T-helper 1 cell treated with Interleukin-12 subunit alpha and Interleukin-12 subunit beta and Interleukin-4 antibody, amounts not matched to agents 30 μg/mL and 1 μg/mL, for 36 hours (primary cell): ENCODE results near the gene MEDAG.
"Not testable (repeated sequence)": the region's sequence is repeated elsewhere in the genome, so short reads cannot be mapped to it uniquely, and the experiment has no call there.

Experiments used
- H3K27ac Mint-ChIP-seq: one replicate; pipeline ENCODE4 v1.8.0; 2021; ENCODE audit warnings: mild to moderate bottlenecking, mixed read lengths
- H3K27me3 Mint-ChIP-seq: one replicate; pipeline ENCODE4 v1.8.0; 2021; ENCODE audit warnings: low read depth, mixed read lengths
- H3K36me3 Mint-ChIP-seq: one replicate; pipeline ENCODE4 v1.8.0; 2021; ENCODE audit warnings: low read depth, mixed read lengths
- H3K4me1 Mint-ChIP-seq: one replicate; pipeline ENCODE4 v1.8.0; 2021; ENCODE audit warnings: low read depth, mixed read lengths
- H3K4me3 Mint-ChIP-seq: one replicate; pipeline ENCODE4 v1.8.0; 2021; ENCODE audit warnings: mild to moderate bottlenecking, moderate library complexity, mixed read lengths
- H3K9me3 Mint-ChIP-seq: one replicate; pipeline ENCODE4 v1.8.0; 2021; ENCODE audit warnings: mixed read lengths

Gene MEDAG

GRCh38 chr13:30908416-30908980 is 2.4 kb downstream of the MEDAG start:
- no peak overlapping the region for H3K4me3 Mint-ChIP-seq

GRCh38 chr13:30910676-30911075 is 4.6 kb downstream of the MEDAG start:
- Mint-ChIP-seq H3K9me3 (no peaks in the 10 kb centered on the region), H3K4me1 (peaks cover 3% of the 10 kb centered on the region), H3K27me3 (peaks cover 50% of the 10 kb centered on the region), H3K27ac (no peak overlapping the region), H3K4me3 (no peak overlapping the region), H3K36me3 (no peaks in the 10 kb centered on the region)

More at GRCh38 chr13:30908416-30908980, 2.4 kb downstream of the MEDAG start:
- H3K36me3 Mint-ChIP-seq = no peaks in the 10 kb centered on the region
- H3K27ac Mint-ChIP-seq = no peak overlapping the region
- peaks cover 3% of the 10 kb centered on the region for H3K4me1 Mint-ChIP-seq
- peaks cover 64% of the 10 kb centered on the region for H3K27me3 Mint-ChIP-seq
- H3K9me3 Mint-ChIP-seq = no peaks in the 10 kb centered on the region

GRCh38 chr13:30915691-30916541 is 9.8 kb downstream of the MEDAG start:
- no peak overlapping the region for H3K27ac Mint-ChIP-seq
- no peaks in the 10 kb centered on the region for H3K4me1 Mint-ChIP-seq
- no peaks in the 10 kb centered on the region for H3K9me3 Mint-ChIP-seq
- H3K27me3 Mint-ChIP-seq = peaks cover 23% of the 10 kb centered on the region
- no peak overlapping the region for H3K4me3 Mint-ChIP-seq
- no peaks in the 10 kb centered on the region for H3K36me3 Mint-ChIP-seq

GRCh38 chr13:30916991-30917390 is 10.9 kb downstream of the MEDAG start:
- no peaks in the 10 kb centered on the region for H3K9me3 Mint-ChIP-seq
- no peak overlapping the region for H3K27ac Mint-ChIP-seq
- no peaks in the 10 kb centered on the region for H3K36me3 Mint-ChIP-seq
- H3K27me3 Mint-ChIP-seq = peaks cover 28% of the 10 kb centered on the region
- H3K4me1 Mint-ChIP-seq = no peaks in the 10 kb centered on the region
- no peak overlapping the region for H3K4me3 Mint-ChIP-seq

GRCh38 chr13:30918662-30919405 is 12.8 kb downstream of the MEDAG start:
- no peaks in the 10 kb centered on the region for H3K4me1 Mint-ChIP-seq

GRCh38 chr13:30920162-30920909 is 14.3 kb downstream of the MEDAG start:
- H3K4me1 Mint-ChIP-seq = no peaks in the 10 kb centered on the region
- H3K4me3 Mint-ChIP-seq = no peak overlapping the region
- H3K27me3 Mint-ChIP-seq = peaks cover 31% of the 10 kb centered on the region
- H3K36me3 Mint-ChIP-seq = no peaks in the 10 kb centered on the region
- no peaks in the 10 kb centered on the region for H3K9me3 Mint-ChIP-seq
- H3K27ac Mint-ChIP-seq = no peak overlapping the region

More at GRCh38 chr13:30918662-30919405, 12.8 kb downstream of the MEDAG start:
- Mint-ChIP-seq H3K4me3 (no peak overlapping the region), H3K27me3 (peaks cover 34% of the 10 kb centered on the region), H3K27ac (no peak overlapping the region), H3K36me3 (no peaks in the 10 kb centered on the region), H3K9me3 (no peaks in the 10 kb centered on the region)

GRCh38 chr13:30923418-30923817 is 17.3 kb downstream of the MEDAG start:
- Mint-ChIP-seq H3K27me3 (peaks cover 45% of the 10 kb centered on the region), H3K9me3 (no peaks in the 10 kb centered on the region), H3K4me1 (no peaks in the 10 kb centered on the region), H3K36me3 (no peaks in the 10 kb centered on the region), H3K4me3 (no peak overlapping the region), H3K27ac (no peak overlapping the region)

- Mint-ChIP-seq H3K27me3 (peaks cover 53% of the 10 kb centered on the region), H3K27ac (no peak overlapping the region), H3K4me1 (no peaks in the 10 kb centered on the region), H3K9me3 (no peaks in the 10 kb centered on the region), H3K4me3 (no peak overlapping the region), H3K36me3 (no peaks in the 10 kb centered on the region)
Observed at GRCh38 chr13:30924721-30925120, 18.6 kb downstream of the MEDAG start.

- peaks cover 56% of the 10 kb centered on the region for H3K27me3 Mint-ChIP-seq
- no peak overlapping the region for H3K4me3 Mint-ChIP-seq
- no peak overlapping the region for H3K27ac Mint-ChIP-seq
- H3K36me3 Mint-ChIP-seq = no peaks in the 10 kb centered on the region
- H3K4me1 Mint-ChIP-seq = no peaks in the 10 kb centered on the region
- H3K9me3 Mint-ChIP-seq = no peaks in the 10 kb centered on the region
Observed at GRCh38 chr13:30925429-30925828, 19.4 kb downstream of the MEDAG start.

GRCh38 chr13:30926781-30927180 is 20.7 kb downstream of the MEDAG start:
- Mint-ChIP-seq H3K27ac (no peak overlapping the region), H3K9me3 (no peaks in the 10 kb centered on the region), H3K36me3 (no peaks in the 10 kb centered on the region), H3K4me1 (no peaks in the 10 kb centered on the region), H3K27me3 (peaks cover 56% of the 10 kb centered on the region), H3K4me3 (no peak overlapping the region)

- H3K36me3 Mint-ChIP-seq, H3K27ac Mint-ChIP-seq, H3K9me3 Mint-ChIP-seq, H3K4me1 Mint-ChIP-seq, H3K4me3 Mint-ChIP-seq: not testable (repeated sequence)
- peaks cover 60% of the 10 kb centered on the region for H3K27me3 Mint-ChIP-seq
Observed at GRCh38 chr13:30927188-30927587, 21.1 kb downstream of the MEDAG start.

- Mint-ChIP-seq H3K27me3 (peaks cover 63% of the 10 kb centered on the region), H3K36me3 (no peaks in the 10 kb centered on the region), H3K4me3 (no peak overlapping the region), H3K9me3 (no peaks in the 10 kb centered on the region), H3K27ac (no peak overlapping the region), H3K4me1 (no peaks in the 10 kb centered on the region)
Observed at GRCh38 chr13:30927595-30927994, 21.5 kb downstream of the MEDAG start.

- Mint-ChIP-seq H3K27me3 (peaks cover 60% of the 10 kb centered on the region), H3K4me3 (no peak overlapping the region), H3K9me3 (no peaks in the 10 kb centered on the region), H3K4me1 (no peaks in the 10 kb centered on the region), H3K27ac (no peak overlapping the region), H3K36me3 (no peaks in the 10 kb centered on the region)
Observed at GRCh38 chr13:30928978-30929377, 22.9 kb downstream of the MEDAG start.
